Measurements from ENCODE around the gene SLC16A12.

DNA sequence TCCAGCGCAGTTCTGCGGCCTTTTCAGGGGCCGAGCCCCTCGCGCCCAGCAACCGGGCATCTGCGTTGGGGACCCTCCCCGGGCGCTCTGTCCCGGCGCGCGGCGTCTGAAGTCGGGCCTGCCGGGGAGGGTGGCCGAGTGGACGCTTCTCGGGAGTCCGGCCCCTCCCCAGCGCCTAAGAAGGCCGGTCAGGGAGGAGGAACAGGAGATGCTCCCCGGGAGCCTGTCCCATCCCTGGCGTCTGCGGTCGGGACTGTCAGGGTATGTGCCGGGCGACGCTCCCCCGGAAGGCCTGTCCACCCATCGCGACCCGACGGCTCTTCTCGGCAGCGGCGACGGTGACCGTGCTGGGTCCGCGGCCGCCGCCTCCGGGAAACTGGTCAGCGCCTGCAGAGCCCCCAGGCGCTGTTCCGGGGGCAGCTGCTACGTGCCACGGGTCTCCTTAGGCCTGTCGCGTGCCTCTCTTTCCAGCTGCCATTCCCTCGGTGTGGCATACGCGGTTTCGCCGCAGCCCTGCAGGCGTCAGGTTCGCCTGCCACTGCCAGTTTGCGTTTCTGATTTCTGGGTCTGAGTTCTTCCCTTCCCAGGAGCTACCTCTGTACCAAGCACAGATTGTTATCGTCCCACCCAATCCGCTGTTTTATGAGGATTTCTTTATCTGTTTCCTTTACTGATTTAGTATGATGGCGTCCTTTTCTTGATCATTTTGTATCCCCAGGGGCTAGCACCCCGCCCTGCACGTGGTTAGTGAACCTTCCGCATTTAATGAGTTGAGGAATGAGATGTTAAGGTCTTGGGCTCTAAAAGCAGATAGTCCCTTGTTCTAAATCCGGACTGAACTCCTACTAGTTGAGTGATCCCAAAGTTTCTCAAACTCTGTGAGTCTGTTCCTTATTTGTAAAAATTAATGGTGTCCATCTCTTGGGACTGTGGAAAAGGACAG lies 120.2 kb downstream of the SLC16A12 start:
- TF ChIP-seq, protein P1, sequence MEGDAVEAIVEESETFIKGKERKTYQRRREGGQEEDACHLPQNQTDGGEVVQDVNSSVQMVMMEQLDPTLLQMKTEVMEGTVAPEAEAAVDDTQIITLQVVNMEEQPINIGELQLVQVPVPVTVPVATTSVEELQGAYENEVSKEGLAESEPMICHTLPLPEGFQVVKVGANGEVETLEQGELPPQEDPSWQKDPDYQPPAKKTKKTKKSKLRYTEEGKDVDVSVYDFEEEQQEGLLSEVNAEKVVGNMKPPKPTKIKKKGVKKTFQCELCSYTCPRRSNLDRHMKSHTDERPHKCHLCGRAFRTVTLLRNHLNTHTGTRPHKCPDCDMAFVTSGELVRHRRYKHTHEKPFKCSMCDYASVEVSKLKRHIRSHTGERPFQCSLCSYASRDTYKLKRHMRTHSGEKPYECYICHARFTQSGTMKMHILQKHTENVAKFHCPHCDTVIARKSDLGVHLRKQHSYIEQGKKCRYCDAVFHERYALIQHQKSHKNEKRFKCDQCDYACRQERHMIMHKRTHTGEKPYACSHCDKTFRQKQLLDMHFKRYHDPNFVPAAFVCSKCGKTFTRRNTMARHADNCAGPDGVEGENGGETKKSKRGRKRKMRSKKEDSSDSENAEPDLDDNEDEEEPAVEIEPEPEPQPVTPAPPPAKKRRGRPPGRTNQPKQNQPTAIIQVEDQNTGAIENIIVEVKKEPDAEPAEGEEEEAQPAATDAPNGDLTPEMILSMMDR (tag by site-specific recombination; IDR thresholded peaks at IDR 0.05) = peak; percentile 17; the same call in 1 of the 2 replicates
- TF ChIP-seq ZNF248 (tag by site-specific recombination; IDR thresholded peaks at IDR 0.05) (no peak), ZNF529 (tag by site-specific recombination; IDR thresholded peaks at IDR 0.05; ENCODE audit: insufficient replicate concordance) (no peak), ZNF654 (tag by site-specific recombination; IDR thresholded peaks at IDR 0.05; ENCODE audit: low read depth) (no peak), ZNF510 (tag by site-specific recombination; IDR thresholded peaks at IDR 0.05; ENCODE audit: insufficient replicate concordance) (no peak), ATF2 (tag by site-specific recombination; IDR thresholded peaks at IDR 0.05; ENCODE audit: low read depth) (no peak), ZNF138 (tag by site-specific recombination; IDR thresholded peaks at IDR 0.05; ENCODE audit: borderline replicate concordance) (no peak), ZNF561 (tag by site-specific recombination; IDR thresholded peaks at IDR 0.05; ENCODE audit: borderline replicate concordance) (no peak)
